HepG2 (cell line): Measurements from ENCODE around the gene SLC13A5. TPM values are rescaled to one million over a fixed set of nuclear protein-coding genes. Genes with fewer than 3 reads are reported as not detected.

Experiments
- AGO2 ChIP-seq: fragments of 200-400 bp; formaldehyde crosslinking; optimal IDR thresholded peaks from 2 replicates; pipeline ENCODE3; 2017; ENCODE audit warnings: mild to moderate bottlenecking, low read depth, low read length, moderate library complexity
- CCAR2 ChIP-seq: fragments of 200-400 bp; formaldehyde crosslinking; optimal IDR thresholded peaks from 2 replicates; pipeline ENCODE3; 2018; ENCODE audit warnings: low read depth, mild to moderate bottlenecking, low read length, moderate library complexity
- FLYWCH1 ChIP-seq: sonication (generic); formaldehyde crosslinking; IDR thresholded peaks from 2 replicates; pipeline ENCODE4 v1.8.1; 2023; ENCODE audit warnings: mild to moderate bottlenecking, missing genetic modification reagents
- MAZ ChIP-seq, 2 experiments: sonication (generic) in 1 of 2; formaldehyde crosslinking in 1 of 2; IDR thresholded peaks; 2 replicates each; pipeline versions ENCODE4 v1.5.0 to v1.6.1; 2012 to 2020; ENCODE audit warnings: low read depth in 2 of 2, mild to moderate bottlenecking in 2 of 2, borderline replicate concordance in 1 of 2, improper control_type of control experiment in 1 of 2, low read length in 1 of 2, missing genetic modification reagents in 1 of 2, moderate library complexity in 1 of 2
- TBL1XR1 ChIP-seq: fragments of 150-350 bp; IDR thresholded peaks from 2 replicates; pipeline ENCODE4 v1.6.1; 2014; ENCODE audit warnings: borderline replicate concordance, low read length; ENCODE audit not compliant: partially characterized antibody
- TCF7 ChIP-seq: sonication (generic); IDR thresholded peaks from 2 replicates; pipeline ENCODE4 v1.6.1; 2016; ENCODE audit warnings: antibody characterized with exemption, low read depth
- ZNF761 ChIP-seq: sonication (generic); formaldehyde crosslinking; conservative IDR thresholded peaks from 2 replicates; pipeline ENCODE4 v1.4.0; 2020; ENCODE audit warnings: mild to moderate bottlenecking, missing genetic modification reagents
- polyA plus RNA-seq, 8 experiments: library from polyadenylated mRNA; depleted of rRNA in 3 of 8; stranded (reverse) in 7 of 8; unstranded in 1 of 8; fragments of >200 nt; fragmentation: Illumina TruSeq in 4 of 8; extraction: Trizol in 4 of 8; gene quantifications; 2 replicates each; pipeline versions ENCODE4 v1.2.1 to v1.2.3, GENCODE V29; 2011 to 2016; ENCODE audit warnings: low read depth in 4 of 8, missing spikeins in 1 of 8, mixed read lengths in 1 of 8; ENCODE audit not compliant: insufficient read depth in 1 of 8
- total RNA-seq, 5 experiments: library from RNA; depleted of rRNA; stranded (reverse); fragments of >200 nt; fragmentation: Illumina TruSeq; extraction: Trizol; gene quantifications; 2 replicates each; pipeline ENCODE4 v1.2.3, GENCODE V29; 2016; ENCODE audit warnings: low read depth in 1 of 5
- TF ChIP-seq, protein P1 (sequence below): sonication (generic); formaldehyde crosslinking; IDR thresholded peaks from 2 replicates; pipeline ENCODE4 v1.4.0; 2020; ENCODE audit warnings: mild to moderate bottlenecking, missing genetic modification reagents
- TF ChIP-seq, protein P2 (sequence below): sonication (generic); formaldehyde crosslinking; conservative IDR thresholded peaks from 2 replicates; pipeline ENCODE4 v1.5.0; 2020; ENCODE audit warnings: missing genetic modification reagents
- TF ChIP-seq, protein P3 (sequence below): sonication (generic); formaldehyde crosslinking; IDR thresholded peaks from 2 replicates; pipeline ENCODE4 v1.5.1; 2020; ENCODE audit warnings: missing genetic modification reagents, mild to moderate bottlenecking, borderline replicate concordance
- TF ChIP-seq, protein P4 (sequence below), 2 experiments: fragments of 450-650 bp in 1 of 2; sonication (generic) in 1 of 2; formaldehyde crosslinking in 1 of 2; IDR thresholded peaks; 2 replicates each; pipeline versions ENCODE4 v1.6.1 to v1.8.0; 2016 to 2022; ENCODE audit warnings: antibody characterized with exemption in 1 of 2, mild to moderate bottlenecking in 1 of 2, missing genetic modification reagents in 1 of 2

SLC13A5 gene
- total and polyA plus RNA-seq, 2 of the 13 experiments (the other 11 are each of a cell fraction or from before 2014, with no cell fraction given), result 42.8 to 310 TPM

DNA sequence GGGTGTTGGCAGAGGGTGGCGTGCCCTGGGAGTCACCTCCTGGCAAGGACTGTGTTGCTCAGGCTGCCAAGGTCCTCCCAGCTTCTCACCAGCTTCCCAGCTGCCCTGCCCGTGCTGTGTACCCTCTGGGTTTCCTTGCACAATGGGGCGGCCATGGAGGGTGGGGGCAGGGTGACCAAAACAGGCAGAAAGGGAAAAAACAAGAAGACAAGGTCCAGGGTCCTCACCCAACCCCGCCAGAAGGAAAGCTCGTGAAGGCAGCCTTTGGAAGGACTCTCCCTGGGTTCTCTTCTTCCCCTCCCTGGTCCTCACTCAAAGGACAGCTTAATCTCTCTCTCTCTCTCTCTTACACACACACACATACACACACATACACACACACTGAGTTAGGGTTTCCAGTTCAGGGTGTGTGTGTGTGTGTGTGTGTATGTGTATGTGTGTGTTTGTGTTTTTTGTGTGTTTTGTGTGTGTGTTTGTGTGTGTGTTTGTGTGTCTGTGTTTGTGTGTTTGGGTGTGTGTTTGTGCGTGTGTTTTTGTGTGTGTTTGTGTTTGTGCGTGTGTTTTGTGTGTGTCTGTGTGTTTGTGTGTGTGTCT, 2.0 kb downstream of the SLC13A5 start (continued):
- TF ChIP-seq, protein P1, sequence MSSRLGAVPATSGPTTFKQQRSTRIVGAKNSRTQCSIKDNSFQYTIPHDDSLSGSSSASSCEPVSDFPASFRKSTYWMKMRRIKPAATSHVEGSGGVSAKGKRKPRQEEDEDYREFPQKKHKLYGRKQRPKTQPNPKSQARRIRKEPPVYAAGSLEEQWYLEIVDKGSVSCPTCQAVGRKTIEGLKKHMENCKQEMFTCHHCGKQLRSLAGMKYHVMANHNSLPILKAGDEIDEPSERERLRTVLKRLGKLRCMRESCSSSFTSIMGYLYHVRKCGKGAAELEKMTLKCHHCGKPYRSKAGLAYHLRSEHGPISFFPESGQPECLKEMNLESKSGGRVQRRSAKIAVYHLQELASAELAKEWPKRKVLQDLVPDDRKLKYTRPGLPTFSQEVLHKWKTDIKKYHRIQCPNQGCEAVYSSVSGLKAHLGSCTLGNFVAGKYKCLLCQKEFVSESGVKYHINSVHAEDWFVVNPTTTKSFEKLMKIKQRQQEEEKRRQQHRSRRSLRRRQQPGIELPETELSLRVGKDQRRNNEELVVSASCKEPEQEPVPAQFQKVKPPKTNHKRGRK, result no peak
- no peak for TF ChIP-seq MAZ (IDR thresholded peaks at IDR 0.05; ENCODE audit: borderline replicate concordance, low read depth, low read length)
- 0 out of 2 replicates have a peak, but pooled peaks have one; percentile 11 for TF ChIP-seq MAZ (CRISPR knock-in tag; IDR thresholded peaks at IDR 0.05; ENCODE audit: low read depth)
- no peak for TF ChIP-seq TBL1XR1
- TF ChIP-seq TCF7, result no peak
- peak; percentile 67 for TF ChIP-seq CCAR2
- no peak for TF ChIP-seq ZNF761
- no peak for TF ChIP-seq FLYWCH1 (CRISPR knock-in tag)
- TF ChIP-seq, protein P2, sequence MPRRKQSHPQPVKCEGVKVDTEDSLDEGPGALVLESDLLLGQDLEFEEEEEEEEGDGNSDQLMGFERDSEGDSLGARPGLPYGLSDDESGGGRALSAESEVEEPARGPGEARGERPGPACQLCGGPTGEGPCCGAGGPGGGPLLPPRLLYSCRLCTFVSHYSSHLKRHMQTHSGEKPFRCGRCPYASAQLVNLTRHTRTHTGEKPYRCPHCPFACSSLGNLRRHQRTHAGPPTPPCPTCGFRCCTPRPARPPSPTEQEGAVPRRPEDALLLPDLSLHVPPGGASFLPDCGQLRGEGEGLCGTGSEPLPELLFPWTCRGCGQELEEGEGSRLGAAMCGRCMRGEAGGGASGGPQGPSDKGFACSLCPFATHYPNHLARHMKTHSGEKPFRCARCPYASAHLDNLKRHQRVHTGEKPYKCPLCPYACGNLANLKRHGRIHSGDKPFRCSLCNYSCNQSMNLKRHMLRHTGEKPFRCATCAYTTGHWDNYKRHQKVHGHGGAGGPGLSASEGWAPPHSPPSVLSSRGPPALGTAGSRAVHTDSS, result no peak
- TF ChIP-seq, protein P3, sequence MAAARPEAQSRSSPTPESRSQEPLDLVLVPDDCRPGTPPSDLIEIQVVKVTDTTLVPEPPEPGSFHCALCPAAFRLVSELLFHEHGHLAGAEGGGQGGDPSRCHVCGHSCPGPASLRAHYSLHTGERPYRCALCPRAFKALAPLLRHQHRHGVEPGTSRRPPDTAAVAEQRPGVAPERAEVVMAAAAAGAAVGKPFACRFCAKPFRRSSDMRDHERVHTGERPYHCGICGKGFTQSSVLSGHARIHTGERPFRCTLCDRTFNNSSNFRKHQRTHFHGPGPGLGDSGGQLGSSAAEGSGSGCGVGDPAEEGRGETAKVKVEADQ, result no peak
- TF ChIP-seq, protein P4, sequence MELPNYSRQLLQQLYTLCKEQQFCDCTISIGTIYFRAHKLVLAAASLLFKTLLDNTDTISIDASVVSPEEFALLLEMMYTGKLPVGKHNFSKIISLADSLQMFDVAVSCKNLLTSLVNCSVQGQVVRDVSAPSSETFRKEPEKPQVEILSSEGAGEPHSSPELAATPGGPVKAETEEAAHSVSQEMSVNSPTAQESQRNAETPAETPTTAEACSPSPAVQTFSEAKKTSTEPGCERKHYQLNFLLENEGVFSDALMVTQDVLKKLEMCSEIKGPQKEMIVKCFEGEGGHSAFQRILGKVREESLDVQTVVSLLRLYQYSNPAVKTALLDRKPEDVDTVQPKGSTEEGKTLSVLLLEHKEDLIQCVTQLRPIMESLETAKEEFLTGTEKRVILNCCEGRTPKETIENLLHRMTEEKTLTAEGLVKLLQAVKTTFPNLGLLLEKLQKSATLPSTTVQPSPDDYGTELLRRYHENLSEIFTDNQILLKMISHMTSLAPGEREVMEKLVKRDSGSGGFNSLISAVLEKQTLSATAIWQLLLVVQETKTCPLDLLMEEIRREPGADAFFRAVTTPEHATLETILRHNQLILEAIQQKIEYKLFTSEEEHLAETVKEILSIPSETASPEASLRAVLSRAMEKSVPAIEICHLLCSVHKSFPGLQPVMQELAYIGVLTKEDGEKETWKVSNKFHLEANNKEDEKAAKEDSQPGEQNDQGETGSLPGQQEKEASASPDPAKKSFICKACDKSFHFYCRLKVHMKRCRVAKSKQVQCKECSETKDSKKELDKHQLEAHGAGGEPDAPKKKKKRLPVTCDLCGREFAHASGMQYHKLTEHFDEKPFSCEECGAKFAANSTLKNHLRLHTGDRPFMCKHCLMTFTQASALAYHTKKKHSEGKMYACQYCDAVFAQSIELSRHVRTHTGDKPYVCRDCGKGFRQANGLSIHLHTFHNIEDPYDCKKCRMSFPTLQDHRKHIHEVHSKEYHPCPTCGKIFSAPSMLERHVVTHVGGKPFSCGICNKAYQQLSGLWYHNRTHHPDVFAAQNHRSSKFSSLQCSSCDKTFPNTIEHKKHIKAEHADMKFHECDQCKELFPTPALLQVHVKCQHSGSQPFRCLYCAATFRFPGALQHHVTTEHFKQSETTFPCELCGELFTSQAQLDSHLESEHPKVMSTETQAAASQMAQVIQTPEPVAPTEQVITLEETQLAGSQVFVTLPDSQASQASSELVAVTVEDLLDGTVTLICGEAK (IDR thresholded peaks at IDR 0.05), result no peak
- TF ChIP-seq, protein P4 (CRISPR knock-in tag; IDR thresholded peaks at IDR 0.05), result peak; percentile 28; the same call in 1 of the 2 replicates
- no peak for TF ChIP-seq AGO2
